ENCODE measurements around the gene CD9.
"Not testable (repeated sequence)": the region's sequence is repeated elsewhere in the genome, so short reads cannot be mapped to it uniquely, and the experiment has no call there.

Gene CD9

DNA sequence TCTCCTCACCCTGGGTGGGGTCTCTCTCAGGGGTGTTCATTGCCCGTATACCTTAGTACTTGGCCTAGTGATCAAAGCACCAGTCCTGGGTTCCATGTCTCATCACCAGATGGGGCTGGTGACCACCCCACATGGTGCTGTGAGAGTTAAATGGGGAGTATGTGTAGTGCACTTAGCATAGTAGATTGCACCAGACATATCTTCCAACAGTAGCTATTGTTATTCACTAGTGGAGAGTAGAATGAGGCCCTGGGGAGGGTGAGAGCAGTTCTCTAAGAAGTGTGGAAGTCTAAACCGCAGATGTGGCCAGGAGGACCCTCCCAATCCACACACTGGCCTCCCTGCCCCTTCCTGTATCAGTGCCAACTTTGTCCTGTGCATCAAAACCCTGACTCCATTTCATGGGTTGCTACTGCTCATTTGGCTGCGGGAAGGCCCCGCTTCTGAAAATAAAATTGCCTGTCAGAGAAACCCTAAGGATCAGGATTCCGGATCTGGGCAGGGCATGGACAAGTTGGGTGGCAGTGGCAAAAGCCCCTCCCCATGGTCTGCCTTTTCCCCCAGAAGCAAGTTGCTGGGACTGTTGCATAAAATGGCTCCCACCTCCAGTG, 4.4 kb downstream of the CD9 start:
- Histone ChIP-seq H3K4me3 (ENCODE audit: low read depth, low read length) (no peak overlapping the region), H3K36me3 (replicated peaks) (no peaks in the 10 kb centered on the region), H3K27me3 (replicated peaks) (no peaks in the 10 kb centered on the region), H3K27ac (no peak overlapping the region)
- DNase-seq, result no peak
- TF ChIP-seq, protein P1, sequence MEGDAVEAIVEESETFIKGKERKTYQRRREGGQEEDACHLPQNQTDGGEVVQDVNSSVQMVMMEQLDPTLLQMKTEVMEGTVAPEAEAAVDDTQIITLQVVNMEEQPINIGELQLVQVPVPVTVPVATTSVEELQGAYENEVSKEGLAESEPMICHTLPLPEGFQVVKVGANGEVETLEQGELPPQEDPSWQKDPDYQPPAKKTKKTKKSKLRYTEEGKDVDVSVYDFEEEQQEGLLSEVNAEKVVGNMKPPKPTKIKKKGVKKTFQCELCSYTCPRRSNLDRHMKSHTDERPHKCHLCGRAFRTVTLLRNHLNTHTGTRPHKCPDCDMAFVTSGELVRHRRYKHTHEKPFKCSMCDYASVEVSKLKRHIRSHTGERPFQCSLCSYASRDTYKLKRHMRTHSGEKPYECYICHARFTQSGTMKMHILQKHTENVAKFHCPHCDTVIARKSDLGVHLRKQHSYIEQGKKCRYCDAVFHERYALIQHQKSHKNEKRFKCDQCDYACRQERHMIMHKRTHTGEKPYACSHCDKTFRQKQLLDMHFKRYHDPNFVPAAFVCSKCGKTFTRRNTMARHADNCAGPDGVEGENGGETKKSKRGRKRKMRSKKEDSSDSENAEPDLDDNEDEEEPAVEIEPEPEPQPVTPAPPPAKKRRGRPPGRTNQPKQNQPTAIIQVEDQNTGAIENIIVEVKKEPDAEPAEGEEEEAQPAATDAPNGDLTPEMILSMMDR (IDR thresholded peaks at IDR 0.05; ENCODE audit: low read depth, low read length, missing control alignments), result no peak
- in situ Hi-C loops (cut with HindIII; ENCODE audit: low pct_ligation_motif_present, low sequenced_read_pairs), result no loop called here

DNA sequence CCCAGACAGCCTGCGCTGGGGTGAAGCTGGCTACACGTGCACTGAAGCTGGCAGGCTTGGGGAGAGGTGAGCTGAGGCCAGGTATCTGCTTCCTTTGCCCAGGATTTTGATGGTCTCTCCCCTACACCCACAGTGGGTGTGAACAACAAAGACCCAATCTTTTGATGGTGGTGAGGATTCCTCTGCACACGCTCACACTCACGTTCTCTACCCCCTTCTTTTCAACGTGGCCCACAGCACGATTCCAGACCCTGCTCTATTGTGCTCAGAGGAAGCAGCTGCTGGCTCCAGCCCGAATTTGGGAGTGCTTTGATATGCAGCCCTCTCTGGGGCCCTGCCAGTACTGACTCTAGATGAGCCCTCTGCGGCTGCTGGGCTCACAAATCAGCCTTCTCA, 4.9 kb downstream of the CD9 start:
- no peak overlapping the region for H3K27ac ChIP-seq
- H3K27me3 ChIP-seq (replicated peaks), result no peaks in the 10 kb centered on the region
- no peaks in the 10 kb centered on the region for H3K36me3 ChIP-seq (replicated peaks)
- no peak overlapping the region for H3K4me3 ChIP-seq (ENCODE audit: low read depth, low read length)
- TF ChIP-seq, protein P1 (IDR thresholded peaks at IDR 0.05; ENCODE audit: low read depth, low read length, missing control alignments), result no peak
- in situ Hi-C loops (cut with HindIII; ENCODE audit: low pct_ligation_motif_present, low sequenced_read_pairs), result no loop called here
- DNase-seq, result no peak

DNA sequence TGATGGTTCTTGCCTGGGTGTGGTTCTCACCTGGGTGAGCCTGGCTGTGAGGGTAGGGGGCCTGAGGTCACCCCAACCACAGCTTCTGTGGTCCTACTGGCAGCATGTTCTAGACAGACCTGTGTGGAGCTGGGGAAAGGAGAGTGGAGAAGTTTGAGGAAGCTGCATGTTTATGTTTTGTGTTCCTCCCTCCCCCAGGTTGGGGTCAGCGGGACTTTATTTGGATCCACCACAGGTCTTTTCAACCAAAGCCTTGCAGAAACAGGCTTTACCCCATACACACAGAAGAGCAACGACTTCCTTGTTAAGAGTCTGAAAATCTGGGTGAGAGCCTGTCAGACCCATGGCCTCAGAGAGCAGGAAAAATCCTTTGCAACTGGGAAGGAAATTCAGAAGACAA, 5.6 kb downstream of the CD9 start:
- TF ChIP-seq, protein P1 (IDR thresholded peaks at IDR 0.05; ENCODE audit: low read depth, low read length, missing control alignments), result no peak
- DNase-seq, result no peak
- Histone ChIP-seq H3K27ac (no peak overlapping the region), H3K27me3 (replicated peaks) (no peaks in the 10 kb centered on the region), H3K36me3 (replicated peaks) (no peaks in the 10 kb centered on the region), H3K4me3 (ENCODE audit: low read depth, low read length) (no peak overlapping the region)
- in situ Hi-C loops (cut with HindIII; ENCODE audit: low pct_ligation_motif_present, low sequenced_read_pairs), result no loop called here

DNA sequence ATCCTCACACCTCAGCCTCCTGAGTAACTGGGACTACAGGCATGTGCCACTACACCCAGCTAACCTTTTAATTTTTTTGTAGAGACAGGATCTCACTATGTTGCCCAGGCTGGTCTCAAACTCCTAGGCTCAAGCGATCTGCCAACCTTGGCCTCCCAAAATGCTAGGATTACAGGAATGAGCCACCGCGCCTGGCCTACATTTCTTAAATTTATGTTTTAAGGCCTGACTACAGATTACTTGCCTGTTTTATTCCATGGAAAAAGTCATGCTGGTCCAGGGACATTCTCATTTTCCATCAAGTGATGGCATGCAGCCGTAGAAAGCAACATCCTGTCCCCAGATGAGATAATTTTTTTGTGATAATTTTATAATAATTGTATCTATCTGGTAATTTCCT, 6.1 kb downstream of the CD9 start:
- DNase-seq, result no peak
- in situ Hi-C loops (cut with HindIII; ENCODE audit: low pct_ligation_motif_present, low sequenced_read_pairs), result no loop called here
- Histone ChIP-seq H3K27ac (no peak overlapping the region), H3K4me3 (ENCODE audit: low read depth, low read length) (no peak overlapping the region), H3K27me3 (replicated peaks) (no peaks in the 10 kb centered on the region), H3K36me3 (replicated peaks) (no peaks in the 10 kb centered on the region)
- TF ChIP-seq, protein P1 (IDR thresholded peaks at IDR 0.05; ENCODE audit: low read depth, low read length, missing control alignments), result no peak

DNA sequence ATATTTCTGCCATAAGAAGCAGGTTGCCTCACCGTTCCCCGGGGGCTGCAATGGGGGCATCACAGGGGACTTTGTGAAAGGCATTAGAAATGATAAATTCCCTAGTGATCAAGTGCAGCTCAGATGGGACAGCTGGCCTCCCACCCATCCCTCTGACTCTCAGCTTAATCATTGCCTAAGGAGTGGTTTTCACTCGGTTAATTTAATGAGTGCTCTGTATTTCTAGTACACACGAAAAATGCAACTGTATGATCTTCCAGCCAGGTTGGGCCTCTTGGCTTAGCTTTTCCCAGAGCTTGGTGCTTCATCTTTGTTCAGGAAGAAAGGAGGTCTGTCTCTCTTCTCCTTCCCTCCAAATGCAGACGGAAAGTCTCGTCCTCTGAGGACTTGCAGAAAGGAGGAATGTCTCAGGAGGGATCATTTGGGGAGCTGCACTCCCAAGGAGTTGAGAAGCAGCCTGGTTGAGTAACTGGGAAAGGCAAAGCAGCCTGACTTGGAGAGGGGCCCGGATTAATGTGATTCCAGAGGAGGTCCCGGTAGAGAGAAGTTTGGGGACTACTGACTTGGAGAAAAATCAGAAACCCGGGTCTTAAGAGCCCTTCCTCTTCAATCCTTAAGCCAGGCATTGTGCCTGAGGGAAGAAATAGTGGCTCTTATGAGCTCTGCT, 7.2 kb downstream of the CD9 start:
- in situ Hi-C loops (cut with HindIII; ENCODE audit: low pct_ligation_motif_present, low sequenced_read_pairs), result no loop called here
- DNase-seq, result no peak
- no peaks in the 10 kb centered on the region for H3K27me3 ChIP-seq (replicated peaks)
- no peaks in the 10 kb centered on the region for H3K36me3 ChIP-seq (replicated peaks)
- TF ChIP-seq, protein P1 (IDR thresholded peaks at IDR 0.05; ENCODE audit: low read depth, low read length, missing control alignments), result no peak
- H3K27ac ChIP-seq, result no peak overlapping the region
- no peak overlapping the region for H3K4me3 ChIP-seq (ENCODE audit: low read depth, low read length)

DNA sequence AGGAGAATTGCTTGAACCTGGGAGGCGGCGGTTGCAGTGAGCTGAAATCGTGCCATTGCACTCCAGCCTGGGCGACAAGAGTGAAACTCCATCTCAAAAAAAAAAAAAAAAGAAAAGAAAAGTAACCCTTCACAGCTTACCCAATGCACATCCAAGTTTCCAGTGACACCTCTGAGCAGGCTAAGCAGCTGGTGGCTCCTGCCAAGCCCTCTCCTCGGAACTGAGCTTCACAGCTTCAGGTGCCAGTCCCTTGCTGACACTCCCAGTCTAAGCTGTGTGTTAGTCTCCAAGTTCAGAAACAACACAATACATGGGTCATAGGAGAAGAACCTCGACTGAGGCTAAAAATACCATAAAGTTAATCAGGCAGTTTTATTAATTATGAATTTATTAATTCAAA, 7.9 kb downstream of the CD9 start:
- H3K27me3 ChIP-seq (replicated peaks), result no peaks in the 10 kb centered on the region
- in situ Hi-C loops (cut with HindIII; ENCODE audit: low pct_ligation_motif_present, low sequenced_read_pairs), result no loop called here
- no peak overlapping the region for H3K27ac ChIP-seq
- no peak overlapping the region for H3K4me3 ChIP-seq (ENCODE audit: low read depth, low read length)
- TF ChIP-seq, protein P1 (IDR thresholded peaks at IDR 0.05; ENCODE audit: low read depth, low read length, missing control alignments), result no peak
- no peak for DNase-seq
- no peaks in the 10 kb centered on the region for H3K36me3 ChIP-seq (replicated peaks)

DNA sequence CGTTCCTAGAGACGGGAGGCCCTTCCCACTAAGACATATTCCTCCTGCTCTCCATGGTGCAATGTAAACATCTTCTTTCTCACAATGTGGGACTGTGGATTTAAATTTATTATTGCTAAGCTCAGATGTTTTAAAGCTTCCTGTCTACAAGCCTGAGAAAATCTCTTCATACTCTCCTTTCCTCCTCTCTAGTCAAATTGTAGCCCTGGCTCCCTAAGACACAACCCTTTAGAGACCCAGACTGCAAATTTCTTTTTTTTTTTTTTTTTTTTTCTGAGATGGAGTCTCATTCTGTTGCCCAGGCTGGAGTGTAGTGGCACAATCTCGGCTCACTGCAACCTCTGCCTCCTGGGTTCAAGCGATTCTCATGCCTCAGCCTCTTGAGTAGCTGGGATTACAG, 9.2 kb downstream of the CD9 start:
- H3K36me3 ChIP-seq (replicated peaks); DNase-seq; H3K27ac ChIP-seq; in situ Hi-C loops (cut with HindIII; ENCODE audit: low pct_ligation_motif_present, low sequenced_read_pairs); H3K27me3 ChIP-seq (replicated peaks); H3K4me3 ChIP-seq (ENCODE audit: low read depth, low read length): not testable (repeated sequence)

Measured in brain microvascular endothelial cell (primary cell).